AG09319 (cell line): ENCODE results near the gene NEK7.

ENCODE experiments used
- DNase-seq: peaks from one replicate; pipeline ENCODE4 v3.0.0-alpha.2; 2010; ENCODE audit warnings: low read depth; ENCODE audit errors: extremely low read depth
- TF ChIP-seq, protein P1 (sequence below): IDR thresholded peaks from 2 replicates; pipeline ENCODE4 v1.5.1; 2011; ENCODE audit warnings: low read depth, mild to moderate bottlenecking, inconsistent platforms, low read length, moderate library complexity

NEK7 gene

DNA sequence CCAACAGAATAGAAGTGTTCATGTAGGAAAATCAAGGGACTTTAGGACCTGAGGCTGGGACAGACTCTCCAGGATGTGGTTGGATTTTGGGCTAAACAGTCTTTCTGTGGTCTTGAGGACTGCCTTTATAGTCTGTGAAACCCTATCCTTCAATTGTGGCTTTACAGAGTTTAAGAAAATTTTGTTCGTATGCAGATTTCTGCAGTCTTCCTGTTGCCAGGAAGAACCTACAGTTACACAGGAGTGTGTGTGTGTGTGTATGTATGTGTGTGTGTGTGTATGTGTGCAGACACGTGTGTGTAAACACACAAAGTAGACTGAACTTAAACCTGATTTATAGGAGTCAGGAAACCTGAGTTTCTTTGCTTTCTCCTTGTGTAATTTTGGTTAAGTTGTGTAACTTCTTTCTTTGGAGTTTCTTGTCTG lies 22.8 kb downstream of the NEK7 start:
- TF ChIP-seq, protein P1, sequence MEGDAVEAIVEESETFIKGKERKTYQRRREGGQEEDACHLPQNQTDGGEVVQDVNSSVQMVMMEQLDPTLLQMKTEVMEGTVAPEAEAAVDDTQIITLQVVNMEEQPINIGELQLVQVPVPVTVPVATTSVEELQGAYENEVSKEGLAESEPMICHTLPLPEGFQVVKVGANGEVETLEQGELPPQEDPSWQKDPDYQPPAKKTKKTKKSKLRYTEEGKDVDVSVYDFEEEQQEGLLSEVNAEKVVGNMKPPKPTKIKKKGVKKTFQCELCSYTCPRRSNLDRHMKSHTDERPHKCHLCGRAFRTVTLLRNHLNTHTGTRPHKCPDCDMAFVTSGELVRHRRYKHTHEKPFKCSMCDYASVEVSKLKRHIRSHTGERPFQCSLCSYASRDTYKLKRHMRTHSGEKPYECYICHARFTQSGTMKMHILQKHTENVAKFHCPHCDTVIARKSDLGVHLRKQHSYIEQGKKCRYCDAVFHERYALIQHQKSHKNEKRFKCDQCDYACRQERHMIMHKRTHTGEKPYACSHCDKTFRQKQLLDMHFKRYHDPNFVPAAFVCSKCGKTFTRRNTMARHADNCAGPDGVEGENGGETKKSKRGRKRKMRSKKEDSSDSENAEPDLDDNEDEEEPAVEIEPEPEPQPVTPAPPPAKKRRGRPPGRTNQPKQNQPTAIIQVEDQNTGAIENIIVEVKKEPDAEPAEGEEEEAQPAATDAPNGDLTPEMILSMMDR: no peak
- DNase-seq: no peak

GRCh38 chr1:198183605-198184004 lies 26.8 kb downstream of the NEK7 start:
- no peak for DNase-seq
- TF ChIP-seq, protein P1: no peak

- DNase-seq: no peak
- TF ChIP-seq, protein P1: no peak
Measured at GRCh38 chr1:198184516-198184915, 27.7 kb downstream of the NEK7 start.

- DNase-seq: no peak
- TF ChIP-seq, protein P1: no peak
Measured at GRCh38 chr1:198185146-198185545, 28.3 kb downstream of the NEK7 start.

- TF ChIP-seq, protein P1: no peak
- DNase-seq: no peak
Measured at GRCh38 chr1:198185759-198186158, 29.0 kb downstream of the NEK7 start.

GRCh38 chr1:198186916-198187580 lies 30.2 kb downstream of the NEK7 start:
- TF ChIP-seq, protein P1: no peak
- DNase-seq: no peak

GRCh38 chr1:198187973-198188588 lies 31.3 kb downstream of the NEK7 start:
- TF ChIP-seq, protein P1: no peak
- DNase-seq: no peak
